Astrocyte of the spinal cord (primary cell): ENCODE results near the gene AADACL3.
"Not testable (repeated sequence)": the region's sequence is repeated elsewhere in the genome, so short reads cannot be mapped to it uniquely, and the experiment has no call there.

ENCODE experiments used
- DNase-seq: peaks from one replicate; pipeline ENCODE4 v3.0.0; 2011; ENCODE audit warnings: low read depth, low spot score
- H3K4me3 ChIP-seq: 2 replicates; pipeline ENCODE4 v1.5.1; 2011; ENCODE audit warnings: low read depth, mild to moderate bottlenecking, low read length, moderate library complexity
- in situ Hi-C: cut with HindIII; loops from 2 replicates; pipeline ENCODE4 v1.10.0; 2017; ENCODE audit warnings: low sequenced_read_pairs
- TF ChIP-seq, protein P1 (sequence below): IDR thresholded peaks from 2 replicates; pipeline ENCODE4 v1.5.1; 2012; ENCODE audit warnings: low read depth, mild to moderate bottlenecking, low read length, inconsistent platforms

AADACL3 gene

GRCh38 chr1:12715896-12716437 is at the start of gene AADACL3:
TSS of gene AADACL3 (plus strand) at chr1:12716110. CDS start at chr1:12716177, 67 bp downstream.
- in situ Hi-C loops = no loop called here
- TF ChIP-seq, protein P1, sequence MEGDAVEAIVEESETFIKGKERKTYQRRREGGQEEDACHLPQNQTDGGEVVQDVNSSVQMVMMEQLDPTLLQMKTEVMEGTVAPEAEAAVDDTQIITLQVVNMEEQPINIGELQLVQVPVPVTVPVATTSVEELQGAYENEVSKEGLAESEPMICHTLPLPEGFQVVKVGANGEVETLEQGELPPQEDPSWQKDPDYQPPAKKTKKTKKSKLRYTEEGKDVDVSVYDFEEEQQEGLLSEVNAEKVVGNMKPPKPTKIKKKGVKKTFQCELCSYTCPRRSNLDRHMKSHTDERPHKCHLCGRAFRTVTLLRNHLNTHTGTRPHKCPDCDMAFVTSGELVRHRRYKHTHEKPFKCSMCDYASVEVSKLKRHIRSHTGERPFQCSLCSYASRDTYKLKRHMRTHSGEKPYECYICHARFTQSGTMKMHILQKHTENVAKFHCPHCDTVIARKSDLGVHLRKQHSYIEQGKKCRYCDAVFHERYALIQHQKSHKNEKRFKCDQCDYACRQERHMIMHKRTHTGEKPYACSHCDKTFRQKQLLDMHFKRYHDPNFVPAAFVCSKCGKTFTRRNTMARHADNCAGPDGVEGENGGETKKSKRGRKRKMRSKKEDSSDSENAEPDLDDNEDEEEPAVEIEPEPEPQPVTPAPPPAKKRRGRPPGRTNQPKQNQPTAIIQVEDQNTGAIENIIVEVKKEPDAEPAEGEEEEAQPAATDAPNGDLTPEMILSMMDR = no peak
- H3K4me3 ChIP-seq = no peak within 1 kb of the TSS
- DNase-seq = no peak

- no peak overlapping the region for H3K4me3 ChIP-seq
- in situ Hi-C loops = no loop called here
- DNase-seq = no peak
- TF ChIP-seq, protein P1 = no peak
These were observed 49.7 kb upstream of the AADACL3 start for GRCh38 chr1:12666141-12666735.

GRCh38 chr1:12669529-12670068 is 46.3 kb upstream of the AADACL3 start:
- DNase-seq = no peak
- no peak overlapping the region for H3K4me3 ChIP-seq
- in situ Hi-C loops = no loop called here
- TF ChIP-seq, protein P1 = no peak

DNA sequence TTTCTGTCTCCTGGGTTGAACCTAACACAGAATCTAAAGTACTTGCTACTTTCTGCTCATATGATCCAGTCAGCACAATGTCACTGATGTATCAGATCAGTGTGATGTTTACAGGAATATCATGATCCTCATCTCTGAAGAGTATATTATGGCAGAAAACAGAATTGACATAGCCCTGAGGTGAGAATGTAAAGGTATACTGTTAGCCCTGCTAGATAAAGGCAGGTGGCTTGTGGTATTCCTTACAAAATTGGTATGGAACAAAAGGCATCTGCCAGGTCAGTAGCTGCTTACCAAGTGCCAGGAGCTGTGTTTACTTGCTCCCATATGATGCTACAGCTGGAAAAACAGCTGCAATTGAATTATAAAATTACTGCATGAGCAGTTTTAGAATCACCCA is 41.6 kb upstream of the AADACL3 start:
- TF ChIP-seq, protein P1 = no peak
- H3K4me3 ChIP-seq = no peak overlapping the region
- no peak for DNase-seq
- in situ Hi-C loops = no loop called here

GRCh38 chr1:12676122-12676521 is 39.8 kb upstream of the AADACL3 start:
- in situ Hi-C loops, H3K4me3 ChIP-seq, DNase-seq: not testable (repeated sequence)

DNA sequence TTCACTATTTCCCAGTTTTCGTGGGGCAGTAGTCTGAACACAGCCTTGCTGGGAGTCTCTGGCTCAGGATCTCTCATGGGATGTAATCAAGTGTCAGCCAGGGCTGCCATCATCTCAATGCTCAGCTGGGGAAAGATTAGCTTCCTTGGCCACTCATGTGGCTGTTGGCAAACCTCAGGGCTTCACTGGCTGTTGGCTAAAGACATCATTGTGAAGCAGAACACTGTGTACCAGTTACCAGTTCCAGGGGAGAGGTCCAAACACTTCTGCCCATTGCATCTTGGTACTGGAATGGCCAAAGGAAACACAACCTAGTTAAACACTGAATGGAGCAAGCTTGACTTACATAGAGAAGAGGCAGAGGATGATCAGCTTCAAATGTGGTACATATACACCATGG is 38.3 kb upstream of the AADACL3 start:
- TF ChIP-seq, protein P1 = no peak
- in situ Hi-C loops = no loop called here
- DNase-seq = no peak
- no peak overlapping the region for H3K4me3 ChIP-seq

- no peak overlapping the region for H3K4me3 ChIP-seq
- in situ Hi-C loops = no loop called here
- no peak for DNase-seq
- TF ChIP-seq, protein P1 = no peak
These were observed 37.6 kb upstream of the AADACL3 start for GRCh38 chr1:12678350-12678749.
